Measurements from ENCODE around the gene NPIPA1. TPM values are rescaled to one million over a fixed set of nuclear protein-coding genes. Genes with fewer than 3 reads are reported as not detected.
A peak's percentile ranks its signal among the peaks of the same experiment; 100 is the strongest.
"Not testable (repeated sequence)": the region's sequence is repeated elsewhere in the genome, so short reads cannot be mapped to it uniquely, and the experiment has no call there.

NPIPA1 gene
- 2.3 and 4.2 TPM in 2 replicates for total RNA-seq (2014; rRNA removed; shearing (Covaris generic))

DNA sequence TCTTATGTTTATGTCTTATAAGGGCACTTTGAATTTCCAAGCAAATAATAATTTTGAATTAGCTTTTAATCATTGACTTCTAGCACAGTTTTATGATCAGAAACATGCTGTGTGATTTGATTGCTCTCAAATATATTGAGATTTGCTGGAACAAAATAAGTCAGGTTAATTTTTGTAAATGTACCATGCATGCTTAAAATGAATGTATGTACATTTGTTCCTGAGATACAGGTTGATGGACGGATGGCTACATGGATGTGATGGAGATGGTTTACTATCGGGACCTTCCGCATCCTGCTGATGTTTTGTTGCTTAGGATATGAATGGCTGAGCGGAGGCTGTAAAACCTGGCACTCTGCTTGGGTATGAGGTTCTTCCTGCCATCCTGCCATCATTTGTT is at the start of gene NPIPA1:
NPIPA1 (plus strand) TSS at position 301 of the 400 bp plus-strand sequence; CDS start at position 301, 0 bp downstream.
- DNase-seq (ENCODE audit: low spot score): not testable (repeated sequence)

- DNase-seq (ENCODE audit: low spot score): not testable (repeated sequence)
These were observed 45.1 kb upstream of the NPIPA1 start for GRCh38 chr16:14892111-14892510.

- not testable (repeated sequence) for DNase-seq (ENCODE audit: low spot score)
These were observed 41.9 kb upstream of the NPIPA1 start for GRCh38 chr16:14895382-14895781.

DNA sequence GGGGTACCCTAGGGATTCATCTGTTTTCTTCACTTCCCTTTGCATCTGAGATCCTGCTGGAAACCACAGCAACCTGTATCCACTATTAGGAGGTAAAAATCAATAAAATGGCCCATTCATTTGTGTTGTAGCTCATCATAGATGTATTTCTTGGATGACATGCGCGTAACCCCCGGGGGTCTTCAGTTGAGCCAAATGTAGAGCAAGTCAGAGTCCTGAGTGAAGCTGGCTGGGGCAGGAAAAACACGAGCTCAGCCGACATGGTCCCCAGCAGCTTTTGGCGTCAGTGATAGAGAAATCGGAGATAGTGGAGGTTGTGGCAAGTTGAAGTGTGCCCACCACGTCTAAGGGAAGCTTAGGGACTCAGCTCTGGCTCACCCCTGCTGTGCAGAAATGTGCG is 41.2 kb upstream of the NPIPA1 start:
- DNase-seq (ENCODE audit: low spot score): not testable (repeated sequence)

- DNase-seq (ENCODE audit: low spot score): not testable (repeated sequence)
These were observed 40.1 kb upstream of the NPIPA1 start for GRCh38 chr16:14897006-14897664.

DNA sequence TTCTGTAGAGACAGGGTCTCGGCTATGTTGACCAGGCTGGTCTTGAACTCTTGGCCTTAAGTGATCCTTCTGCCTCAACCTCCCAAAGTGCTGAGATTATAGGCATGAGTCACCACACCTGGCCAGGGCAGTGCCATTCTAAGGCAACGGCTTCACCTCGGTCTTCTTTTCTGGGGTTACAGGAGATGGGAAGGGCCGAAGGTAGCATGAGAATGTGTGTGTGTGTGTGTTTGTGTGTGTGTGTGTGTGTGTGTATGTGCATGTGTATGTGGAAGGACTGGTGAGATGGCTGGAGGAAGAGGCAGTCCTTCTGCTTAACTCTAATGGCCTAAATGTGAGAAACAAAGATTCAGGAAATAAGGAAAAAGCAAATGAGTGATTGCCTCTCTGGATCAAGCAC is 39.1 kb upstream of the NPIPA1 start:
- not testable (repeated sequence) for DNase-seq (ENCODE audit: low spot score)

GRCh38 chr16:14903191-14903957 is 33.9 kb upstream of the NPIPA1 start:
- not testable (repeated sequence) for DNase-seq (ENCODE audit: low spot score)

DNA sequence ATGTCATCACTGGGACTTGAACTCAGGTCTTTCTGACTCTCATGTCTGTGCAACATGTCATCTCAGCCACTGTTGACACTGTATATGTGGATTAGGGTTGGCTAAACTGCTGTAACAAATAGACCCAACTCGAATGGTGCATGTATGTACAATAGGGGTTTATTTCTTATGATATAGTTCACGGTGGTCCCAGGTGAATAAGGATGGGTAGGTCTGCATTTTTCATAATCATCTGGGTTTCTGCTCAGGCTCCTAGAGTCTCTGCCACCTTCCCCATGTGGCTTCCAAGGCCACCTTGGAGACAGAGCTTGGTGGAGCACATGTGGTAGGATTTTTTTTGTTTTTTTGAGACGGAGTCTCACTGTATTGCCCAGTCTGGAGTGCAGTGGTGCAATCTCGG is 27.5 kb upstream of the NPIPA1 start:
- DNase-seq (ENCODE audit: low spot score): not testable (repeated sequence)

- not testable (repeated sequence) for DNase-seq (ENCODE audit: low spot score)
These were observed 26.2 kb upstream of the NPIPA1 start for GRCh38 chr16:14910833-14911629.

DNA sequence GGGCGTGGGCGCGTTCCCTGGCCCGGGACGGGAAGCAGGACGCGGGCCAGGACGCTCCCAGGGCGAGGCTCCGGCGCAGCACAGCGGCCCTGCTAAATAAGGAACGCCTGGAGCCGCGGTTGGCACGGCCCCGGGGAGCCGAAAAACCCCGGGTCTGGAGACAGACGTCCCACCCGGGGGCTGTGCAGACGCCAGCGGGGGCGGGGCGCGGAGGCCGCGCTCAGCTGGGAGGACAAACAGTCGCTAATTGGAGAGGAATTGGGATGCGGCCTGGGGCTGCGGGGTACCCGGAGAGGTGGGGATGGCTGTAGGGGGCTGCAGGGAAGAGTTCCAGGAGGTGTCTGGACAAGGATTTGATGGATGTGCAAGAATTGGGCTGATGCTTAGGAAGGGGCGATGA is 25.3 kb upstream of the NPIPA1 start:
- not testable (repeated sequence) for DNase-seq (ENCODE audit: low spot score)

DNA sequence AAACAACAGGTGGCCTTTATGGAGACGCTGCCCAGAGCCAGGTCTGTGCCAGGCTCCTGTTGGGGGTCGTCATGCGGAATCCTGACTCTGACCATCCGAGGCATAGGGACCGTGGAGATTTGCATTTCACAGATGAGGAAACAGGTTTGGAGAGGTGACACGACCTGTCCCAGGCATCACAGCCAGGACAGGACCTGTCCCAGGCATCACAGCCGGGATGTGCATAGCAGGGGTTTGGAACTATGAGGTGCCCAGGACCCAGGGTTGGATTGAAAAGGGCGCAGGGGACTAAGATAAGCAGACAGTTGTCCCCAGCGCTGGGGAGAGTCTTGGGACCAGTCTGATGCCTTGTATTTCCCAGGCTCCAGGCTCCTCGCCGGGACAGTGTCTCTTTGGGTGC is 24.7 kb upstream of the NPIPA1 start:
- not testable (repeated sequence) for DNase-seq (ENCODE audit: low spot score)

DNA sequence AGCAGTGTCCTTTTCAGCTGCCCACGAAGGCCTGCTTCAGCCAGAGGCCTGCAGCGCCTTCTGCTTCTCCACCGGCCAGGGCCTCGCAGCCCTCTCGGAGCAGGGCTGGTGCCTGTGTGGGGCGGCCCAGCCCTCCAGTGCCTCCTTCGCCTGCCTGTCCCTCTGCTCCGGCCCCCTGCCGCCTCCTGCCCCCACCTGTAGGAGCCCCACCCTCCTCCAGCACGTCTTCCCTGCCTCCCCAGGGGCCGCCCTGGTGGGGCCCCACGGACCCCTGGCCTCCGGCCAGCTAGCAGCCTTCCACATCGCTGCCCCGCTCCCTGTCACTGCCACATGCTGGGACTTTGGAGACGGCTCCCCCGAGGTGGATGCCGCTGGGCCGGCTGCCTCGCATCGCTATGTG is 18.7 kb upstream of the NPIPA1 start:
- not testable (repeated sequence) for DNase-seq (ENCODE audit: low spot score)

GRCh38 chr16:14919837-14920600 is 17.2 kb upstream of the NPIPA1 start:
- DNase-seq (ENCODE audit: low spot score): not testable (repeated sequence)

GRCh38 chr16:14922285-14922684 is 15.0 kb upstream of the NPIPA1 start:
- DNase-seq (ENCODE audit: low spot score): not testable (repeated sequence)

GRCh38 chr16:14922968-14923367 is 14.3 kb upstream of the NPIPA1 start:
- not testable (repeated sequence) for DNase-seq (ENCODE audit: low spot score)

DNA sequence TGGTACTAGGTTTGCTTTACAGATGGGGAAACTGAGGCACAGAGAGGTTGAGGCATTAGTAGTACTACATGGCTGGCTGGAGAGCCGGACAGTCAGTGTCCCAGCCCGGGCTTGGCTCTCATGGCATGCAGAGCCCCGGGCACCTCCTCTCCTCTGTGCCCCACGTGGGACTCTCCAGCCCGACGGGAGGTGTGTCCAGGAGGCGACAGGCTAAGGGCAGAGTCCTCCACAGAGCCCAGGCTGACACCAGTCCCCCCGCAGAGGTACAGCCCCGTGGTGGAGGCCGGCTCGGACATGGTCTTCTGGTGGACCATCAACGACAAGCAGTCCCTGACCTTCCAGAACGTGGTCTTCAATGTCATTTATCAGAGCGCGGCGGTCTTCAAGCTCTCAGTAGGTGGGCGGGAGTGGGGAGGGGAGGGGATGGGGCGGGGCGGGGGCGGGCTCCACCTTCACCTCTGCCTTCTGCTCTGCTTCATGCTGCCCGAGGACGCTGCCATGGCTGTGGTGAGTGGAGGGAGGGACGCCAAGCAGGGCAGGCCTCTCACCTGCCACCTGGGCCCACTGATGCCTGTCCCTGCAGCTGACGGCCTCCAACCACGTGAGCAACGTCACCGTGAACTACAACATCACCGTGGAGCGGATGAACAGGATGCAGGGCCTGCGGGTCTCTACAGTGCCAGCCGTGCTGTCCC is 13.7 kb upstream of the NPIPA1 start:
- DNase-seq (ENCODE audit: low spot score): not testable (repeated sequence)

GRCh38 chr16:14924359-14924758 is 12.9 kb upstream of the NPIPA1 start:
- not testable (repeated sequence) for DNase-seq (ENCODE audit: low spot score)

- not testable (repeated sequence) for DNase-seq (ENCODE audit: low spot score)
These were observed 12.3 kb upstream of the NPIPA1 start for GRCh38 chr16:14924982-14925381.

GRCh38 chr16:14928064-14928714 is 9.1 kb upstream of the NPIPA1 start:
- DNase-seq (ENCODE audit: low spot score): peak; percentile 3

- DNase-seq (ENCODE audit: low spot score): not testable (repeated sequence)
These were observed 8.1 kb upstream of the NPIPA1 start for GRCh38 chr16:14929176-14929575.

Measured in H4 (cell line).